ENCODE results near the gene KIF26B.

Gene KIF26B

DNA sequence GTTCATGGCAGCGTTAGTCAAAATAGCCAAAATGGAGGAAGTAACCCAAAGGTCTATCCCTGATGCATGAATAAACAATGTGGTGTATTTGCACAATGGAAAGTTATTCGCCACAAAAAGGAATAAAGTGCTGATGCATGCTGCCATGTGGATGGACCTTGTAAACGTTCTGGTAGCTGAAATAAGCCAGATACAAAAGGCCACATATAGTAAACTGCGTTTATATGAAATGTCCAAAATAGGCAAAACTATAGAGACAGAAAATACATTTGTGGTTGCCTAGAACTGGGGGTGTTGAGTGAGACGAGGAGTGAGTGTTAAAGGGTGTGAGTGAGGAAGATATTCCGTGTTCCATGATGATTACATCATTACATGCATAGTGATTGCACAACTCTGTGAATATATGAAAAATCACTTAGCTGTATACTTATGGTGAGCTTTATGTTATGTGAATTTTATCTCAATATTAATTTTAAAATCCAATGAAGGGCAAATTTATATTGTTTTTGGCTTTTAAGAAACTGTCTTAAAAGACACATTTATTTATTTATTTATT lies 321.3 kb downstream of the KIF26B start:
- Histone ChIP-seq H3K9me2 (replicated peaks; ENCODE audit: insufficient read depth, low read length) (no peaks in the 10 kb centered on the region), H2AFZ (ENCODE audit: low read depth, low read length, severe bottlenecking) (no peak overlapping the region), H3K4me3 (ENCODE audit: insufficient read depth, low read length, poor library complexity, severe bottlenecking) (no peak overlapping the region), H3K79me2 (ENCODE audit: insufficient read depth, low read length) (no peaks in the 10 kb centered on the region), H4K20me1 (ENCODE audit: low read depth, low read length) (no peaks in the 10 kb centered on the region), H3K4me2 (ENCODE audit: low read depth, low read length, poor library complexity, severe bottlenecking) (no peak overlapping the region), H3K36me3 (ENCODE audit: low read length) (no peaks in the 10 kb centered on the region), H3F3A (ENCODE audit: insufficient read depth) (no peaks in the 10 kb centered on the region), H3K27me3 (ENCODE audit: low read length) (no peaks in the 10 kb centered on the region), H3K27ac (ENCODE audit: low read depth, low read length) (no peak overlapping the region), H3K9me3 (ENCODE audit: insufficient read depth, low read length) (no peaks in the 10 kb centered on the region), H3K9ac (ENCODE audit: low read length) (no peak overlapping the region)
- TF ChIP-seq, protein P1, sequence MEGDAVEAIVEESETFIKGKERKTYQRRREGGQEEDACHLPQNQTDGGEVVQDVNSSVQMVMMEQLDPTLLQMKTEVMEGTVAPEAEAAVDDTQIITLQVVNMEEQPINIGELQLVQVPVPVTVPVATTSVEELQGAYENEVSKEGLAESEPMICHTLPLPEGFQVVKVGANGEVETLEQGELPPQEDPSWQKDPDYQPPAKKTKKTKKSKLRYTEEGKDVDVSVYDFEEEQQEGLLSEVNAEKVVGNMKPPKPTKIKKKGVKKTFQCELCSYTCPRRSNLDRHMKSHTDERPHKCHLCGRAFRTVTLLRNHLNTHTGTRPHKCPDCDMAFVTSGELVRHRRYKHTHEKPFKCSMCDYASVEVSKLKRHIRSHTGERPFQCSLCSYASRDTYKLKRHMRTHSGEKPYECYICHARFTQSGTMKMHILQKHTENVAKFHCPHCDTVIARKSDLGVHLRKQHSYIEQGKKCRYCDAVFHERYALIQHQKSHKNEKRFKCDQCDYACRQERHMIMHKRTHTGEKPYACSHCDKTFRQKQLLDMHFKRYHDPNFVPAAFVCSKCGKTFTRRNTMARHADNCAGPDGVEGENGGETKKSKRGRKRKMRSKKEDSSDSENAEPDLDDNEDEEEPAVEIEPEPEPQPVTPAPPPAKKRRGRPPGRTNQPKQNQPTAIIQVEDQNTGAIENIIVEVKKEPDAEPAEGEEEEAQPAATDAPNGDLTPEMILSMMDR (IDR thresholded peaks at IDR 0.05; ENCODE audit: insufficient read depth, low read length, poor library complexity, severe bottlenecking) = no peak
- TF ChIP-seq EZH2phosphoT487 (conservative IDR thresholded peaks at IDR 0.05; ENCODE audit: low read length) = no peak

DNA sequence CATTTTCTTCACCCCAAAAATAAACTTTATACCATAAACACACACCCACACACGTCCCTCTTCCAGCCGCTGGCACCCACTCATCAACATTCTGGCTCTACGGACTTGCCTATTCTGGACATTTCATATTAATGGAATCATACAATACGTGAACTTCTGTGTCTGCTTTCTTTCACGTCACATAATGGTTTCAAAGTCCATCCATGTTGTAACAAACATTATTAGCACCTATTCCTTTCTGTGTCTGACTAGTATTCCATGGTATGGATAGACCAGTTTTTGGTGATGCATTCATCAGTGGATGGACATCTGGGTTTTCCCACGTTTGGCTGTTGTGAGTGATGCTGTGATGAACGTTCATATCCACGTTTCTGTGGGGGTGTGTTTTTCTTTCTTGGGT lies 323.2 kb downstream of the KIF26B start:
- Histone ChIP-seq H3K27me3 (ENCODE audit: low read length) (no peaks in the 10 kb centered on the region), H3K9me3 (ENCODE audit: insufficient read depth, low read length) (no peaks in the 10 kb centered on the region)
- TF ChIP-seq, protein P1 (IDR thresholded peaks at IDR 0.05; ENCODE audit: insufficient read depth, low read length, poor library complexity, severe bottlenecking) = no peak
- no peak for TF ChIP-seq EZH2phosphoT487 (conservative IDR thresholded peaks at IDR 0.05; ENCODE audit: low read length)

DNA sequence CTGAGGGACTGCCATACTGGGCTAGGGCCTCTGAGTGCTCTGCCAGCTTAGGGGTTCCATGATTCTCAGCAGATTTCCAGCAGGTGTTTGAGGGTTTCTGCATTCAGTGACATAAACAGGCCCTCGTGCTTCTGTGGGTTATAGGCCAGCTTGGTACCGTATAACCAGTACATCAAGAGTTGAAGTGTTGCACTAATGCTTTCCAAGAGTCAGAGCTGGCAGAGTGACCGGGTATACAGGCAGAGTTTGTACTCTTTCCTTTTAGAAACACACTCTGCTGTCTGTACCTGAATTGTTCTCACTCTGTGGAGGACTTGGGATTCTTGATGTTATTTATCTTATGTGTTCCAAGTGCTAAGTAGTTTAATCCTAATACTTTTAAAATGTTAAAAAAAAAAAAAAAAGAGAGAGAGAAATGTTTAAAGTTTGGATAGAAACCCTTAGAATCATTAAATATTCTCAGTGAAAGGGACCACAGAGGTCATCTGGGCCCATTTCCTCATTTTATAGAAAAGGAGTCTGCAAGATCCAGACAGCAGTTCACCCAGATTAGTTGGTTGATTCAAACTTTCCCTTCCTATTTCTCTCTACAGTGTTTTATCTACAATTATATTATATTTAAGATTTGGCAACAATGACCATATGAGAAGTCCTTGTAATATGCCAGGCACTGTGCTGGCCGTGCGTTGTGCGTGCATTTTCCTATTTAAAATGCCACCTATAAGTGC lies 325.8 kb downstream of the KIF26B start:
- Histone ChIP-seq H3K4me3 (ENCODE audit: insufficient read depth, low read length, poor library complexity, severe bottlenecking) (no peak overlapping the region), H4K20me1 (ENCODE audit: low read depth, low read length) (no peaks in the 10 kb centered on the region), H3K36me3 (ENCODE audit: low read length) (no peaks in the 10 kb centered on the region)

More for the DNA sequence above, 323.2 kb downstream of the KIF26B start:
- no peaks in the 10 kb centered on the region for H3K36me3 ChIP-seq (ENCODE audit: low read length)
- no peak overlapping the region for H3K4me2 ChIP-seq (ENCODE audit: low read depth, low read length, poor library complexity, severe bottlenecking)
- H2AFZ ChIP-seq (ENCODE audit: low read depth, low read length, severe bottlenecking) = no peak overlapping the region
- H3F3A ChIP-seq (ENCODE audit: insufficient read depth) = no peaks in the 10 kb centered on the region
- H4K20me1 ChIP-seq (ENCODE audit: low read depth, low read length) = no peaks in the 10 kb centered on the region
- no peak overlapping the region for H3K4me3 ChIP-seq (ENCODE audit: insufficient read depth, low read length, poor library complexity, severe bottlenecking)
- no peak overlapping the region for H3K9ac ChIP-seq (ENCODE audit: low read length)
- no peak overlapping the region for H3K27ac ChIP-seq (ENCODE audit: low read depth, low read length)
- no peaks in the 10 kb centered on the region for H3K9me2 ChIP-seq (replicated peaks; ENCODE audit: insufficient read depth, low read length)
- no peaks in the 10 kb centered on the region for H3K79me2 ChIP-seq (ENCODE audit: insufficient read depth, low read length)

More for the DNA sequence above, 325.8 kb downstream of the KIF26B start:
- Histone ChIP-seq H3K4me2 (ENCODE audit: low read depth, low read length, poor library complexity, severe bottlenecking) (no peak overlapping the region), H2AFZ (ENCODE audit: low read depth, low read length, severe bottlenecking) (no peak overlapping the region), H3K9me2 (replicated peaks; ENCODE audit: insufficient read depth, low read length) (no peaks in the 10 kb centered on the region), H3K79me2 (ENCODE audit: insufficient read depth, low read length) (no peaks in the 10 kb centered on the region), H3F3A (ENCODE audit: insufficient read depth) (no peaks in the 10 kb centered on the region), H3K27me3 (ENCODE audit: low read length) (no peaks in the 10 kb centered on the region), H3K9me3 (ENCODE audit: insufficient read depth, low read length) (no peaks in the 10 kb centered on the region), H3K9ac (ENCODE audit: low read length) (no peak overlapping the region), H3K27ac (ENCODE audit: low read depth, low read length) (no peak overlapping the region)
- TF ChIP-seq, protein P1 (IDR thresholded peaks at IDR 0.05; ENCODE audit: insufficient read depth, low read length, poor library complexity, severe bottlenecking) = no peak
- TF ChIP-seq EZH2phosphoT487 (conservative IDR thresholded peaks at IDR 0.05; ENCODE audit: low read length) = no peak

Data from SU-DHL-6 (cell line).